HG03439 (cell line): ENCODE measurements around the gene STARD9.
"Not testable (repeated sequence)": the region's sequence is repeated elsewhere in the genome, so short reads cannot be mapped to it uniquely, and the experiment has no call there.

ENCODE experiments used
- ATAC-seq: cut with Tn5 transposase; IDR thresholded peaks from one replicate; pipeline ENCODE4 v1.9.1; 2021; ENCODE audit warnings: mild to moderate bottlenecking, moderate library complexity; ENCODE audit not compliant: unreplicated experiment

Gene STARD9

GRCh38 chr15:42575188-42576039, at the start of gene STARD9:
Gene STARD9, plus strand, starts transcription at chr15:42575606. Its CDS starts 110 bp downstream, at chr15:42575716.
- peak; percentile 88 for ATAC-seq

- ATAC-seq = no peak
These were observed 46.4 kb upstream of the STARD9 start for GRCh38 chr15:42528970-42529369.

GRCh38 chr15:42533246-42533645, 42.2 kb upstream of the STARD9 start:
- ATAC-seq = no peak

GRCh38 chr15:42544853-42545629, 30.4 kb upstream of the STARD9 start:
- no peak for ATAC-seq

GRCh38 chr15:42547918-42548248, 27.5 kb upstream of the STARD9 start:
- ATAC-seq = no peak

- peak; percentile 84 for ATAC-seq
These were observed 27.0 kb upstream of the STARD9 start, which contains the start of the genes HAUS2 and LRRC57 for GRCh38 chr15:42548249-42549031. Gene HAUS2, plus strand, starts transcription at chr15:42548838. Its CDS starts 35 bp downstream, at chr15:42548873. Gene LRRC57, minus strand, starts transcription at chr15:42548793. Its CDS starts 359 bp downstream, at chr15:42548434.

- no peak for ATAC-seq
These were observed 26.3 kb upstream of the STARD9 start for GRCh38 chr15:42549032-42549491.

GRCh38 chr15:42549741-42550392, 25.5 kb upstream of the STARD9 start:
- no peak for ATAC-seq

GRCh38 chr15:42553554-42553953, 21.9 kb upstream of the STARD9 start:
- no peak for ATAC-seq

GRCh38 chr15:42556550-42557207, 18.7 kb upstream of the STARD9 start:
- not testable (repeated sequence) for ATAC-seq

GRCh38 chr15:42558739-42559138, 16.7 kb upstream of the STARD9 start:
- ATAC-seq = no peak

- ATAC-seq = no peak
These were observed 711 bp downstream of the STARD9 start for GRCh38 chr15:42576040-42576594.

GRCh38 chr15:42576776-42577175, 1.4 kb downstream of the STARD9 start:
- no peak for ATAC-seq

GRCh38 chr15:42577514-42578031, 2.2 kb downstream of the STARD9 start:
- no peak for ATAC-seq

- no peak for ATAC-seq
These were observed 3.7 kb downstream of the STARD9 start for GRCh38 chr15:42578984-42579537.

GRCh38 chr15:42581272-42581730, 5.9 kb downstream of the STARD9 start:
- ATAC-seq = peak; percentile 69

- no peak for ATAC-seq
These were observed 7.4 kb downstream of the STARD9 start for GRCh38 chr15:42582569-42583375.
